Endothelial cell of umbilical vein (primary cell): Measurements from ENCODE around the gene GLDC. TPM values are rescaled to one million over a fixed set of nuclear protein-coding genes. Genes with fewer than 3 reads are reported as not detected.

Source experiments
- BruUV-seq: library from RNA; stranded (reverse); fragments of 400-500 nt; replicated peaks from 2 replicates; lab custom pipeline; 2021; lab: Mats Ljungman, UMichigan
- CTCF ChIA-PET: fragments of 300-600, 350-600 bp; sonication (Branson Sonifier 250); formaldehyde crosslinking; loops from one replicate; lab custom pipeline; 2021; ENCODE audit warnings: antibody characterized with exemption, inconsistent platforms; lab: Charles Lee
- POLR2A ChIA-PET: fragments of 300-600, 350-600 bp; sonication (Branson Sonifier 250); formaldehyde crosslinking; loops from one replicate; lab custom pipeline; 2021; ENCODE audit warnings: antibody characterized with exemption, inconsistent platforms; lab: Charles Lee
- DNase-seq: peaks from one replicate; pipeline ENCODE4 v3.0.0-alpha.2; 2011; ENCODE audit warnings: low read depth, low spot score
- FAIRE-seq: peaks from 2 replicates; lab custom pipeline; 2011; peaks lifted over from hg19 to GRCh38; lab: Jason Lieb, UNC
- H2AFZ ChIP-seq: 2 replicates; pipeline ENCODE4 v1.6.0; 2012; ENCODE audit warnings: low read depth, low read length, control low read depth, inconsistent platforms
- H3K27ac ChIP-seq: 2 replicates; pipeline ENCODE4 v1.5.1; 2011; ENCODE audit warnings: low read depth, mild to moderate bottlenecking, control low read depth, low read length, moderate library complexity; ENCODE audit not compliant: insufficient read depth
- H3K27me3 ChIP-seq, 2 experiments: 2 replicates each; pipeline versions ENCODE4 v1.6.0 to v1.6.1; 2011; ENCODE audit warnings: low read length in 2 of 2, mixed read lengths in 1 of 2; ENCODE audit not compliant: control insufficient read depth in 2 of 2, insufficient read depth in 2 of 2
- H3K36me3 ChIP-seq, 2 experiments: 2 replicates in 1 of 2; 3 replicates in 1 of 2; pipeline ENCODE4 v1.5.1; 2011; ENCODE audit warnings: low read length in 2 of 2, mild to moderate bottlenecking in 1 of 2, moderate library complexity in 1 of 2; ENCODE audit not compliant: control insufficient read depth in 2 of 2, insufficient read depth in 2 of 2; ENCODE audit errors: extremely low read depth in 1 of 2
- H3K4me1 ChIP-seq: 3 replicates; pipeline ENCODE4 v1.5.1; 2011; ENCODE audit warnings: mild to moderate bottlenecking, low read length; ENCODE audit not compliant: control insufficient read depth, insufficient read depth; ENCODE audit errors: extremely low read depth
- H3K4me2 ChIP-seq: 2 replicates; pipeline ENCODE4 v1.6.1; 2011; ENCODE audit warnings: low read length, control low read depth, mixed read lengths; ENCODE audit not compliant: insufficient read depth
- H3K4me3 ChIP-seq, 3 experiments: fragments of 200-600 bp in 1 of 3; sonication (generic), shearing (Covaris generic) in 1 of 3; replicated peaks in 1 of 3; 2 replicates each; pipeline ENCODE4 v1.5.1; 2011 to 2016; ENCODE audit warnings: control low read depth in 3 of 3, low read length in 3 of 3, mild to moderate bottlenecking in 2 of 3, inconsistent platforms in 1 of 3, low read depth in 1 of 3, moderate library complexity in 1 of 3; ENCODE audit not compliant: insufficient read depth in 1 of 3
- H3K79me2 ChIP-seq: 2 replicates; pipeline ENCODE4 v1.6.0; 2012; ENCODE audit warnings: low read length, inconsistent platforms; ENCODE audit not compliant: control insufficient read depth, insufficient read depth
- H3K9ac ChIP-seq: replicated peaks from 2 replicates; pipeline ENCODE3; 2011; ENCODE audit warnings: low read length, control low read depth; ENCODE audit not compliant: insufficient read depth; ENCODE audit errors: extremely low read depth
- H3K9me1 ChIP-seq: replicated peaks from 3 replicates; pipeline ENCODE4 v1.6.0; 2011; ENCODE audit warnings: mild to moderate bottlenecking, low read length; ENCODE audit not compliant: control insufficient read depth, insufficient read depth; ENCODE audit errors: extremely low read depth
- H3K9me3 ChIP-seq: replicated peaks from 2 replicates; pipeline ENCODE4 v1.5.1; 2012; ENCODE audit warnings: low read length, inconsistent platforms; ENCODE audit not compliant: control insufficient read depth, insufficient read depth
- H4K20me1 ChIP-seq: replicated peaks from 2 replicates; pipeline ENCODE3; 2011; ENCODE audit warnings: mild to moderate bottlenecking, low read length; ENCODE audit not compliant: control insufficient read depth, insufficient read depth; ENCODE audit errors: extremely low read depth
- CTCF ChIP-seq, 2 donors: IDR thresholded peaks; 1 replicate in 1 of 2; 2 replicates in 1 of 2; pipeline ENCODE4 v1.5.1; 2011; ENCODE audit warnings: low read length in 2 of 2, mild to moderate bottlenecking in 2 of 2, moderate library complexity in 2 of 2, control low read depth in 1 of 2, inconsistent platforms in 1 of 2, low read depth in 1 of 2; ENCODE audit not compliant: insufficient read depth in 1 of 2; ENCODE audit errors: extremely low read depth in 1 of 2
- EZH2 ChIP-seq: IDR thresholded peaks from 2 replicates; pipeline ENCODE4 v1.6.1; 2012; ENCODE audit warnings: borderline replicate concordance, low read depth, mild to moderate bottlenecking, moderate library complexity, low read length, inconsistent platforms; ENCODE audit not compliant: severe bottlenecking
- FOS ChIP-seq: IDR thresholded peaks from 2 replicates; pipeline ENCODE4 v1.6.1; 2011; ENCODE audit warnings: mild to moderate bottlenecking, low read length, moderate library complexity, borderline replicate concordance; ENCODE audit not compliant: insufficient read depth
- GATA2 ChIP-seq: IDR thresholded peaks from 2 replicates; pipeline ENCODE4 v1.7.0; 2011; ENCODE audit warnings: low read depth, mild to moderate bottlenecking, moderate library complexity, mixed read lengths, low read length; ENCODE audit not compliant: insufficient read length, insufficient read depth
- JUN ChIP-seq: IDR thresholded peaks from 2 replicates; pipeline ENCODE4 v1.6.1; 2011; ENCODE audit warnings: borderline replicate concordance, low read depth; ENCODE audit not compliant: insufficient read length, insufficient read depth
- MAX ChIP-seq: IDR thresholded peaks from 2 replicates; pipeline ENCODE4 v1.6.1; 2011; ENCODE audit not compliant: insufficient read depth, insufficient read length
- MYC ChIP-seq: IDR thresholded peaks from one replicate; pipeline ENCODE4 v1.6.1; 2011; ENCODE audit warnings: mild to moderate bottlenecking, low read depth, low read length
- POLR2A ChIP-seq: IDR thresholded peaks from 2 replicates; pipeline ENCODE4 v1.6.1; 2012; ENCODE audit warnings: low read depth, mild to moderate bottlenecking, control low read depth, low read length
- POLR2AphosphoS5 ChIP-seq: IDR thresholded peaks from 2 replicates; pipeline ENCODE4 v1.6.1; 2012; ENCODE audit warnings: low read depth, mild to moderate bottlenecking, control low read depth, low read length, moderate library complexity; ENCODE audit not compliant: insufficient read depth
- dilution Hi-C: fragments of 300-500 bp; cut with MboI; formaldehyde crosslinking; loops from one replicate; pipeline ENCODE4 v1.15.0; 2019; ENCODE audit warnings: low sequenced_read_pairs; ENCODE audit not compliant: extremely low pct_ligation_motif_present
- intact Hi-C: fragments of 100-400 bp; cut with micrococcal nuclease; formaldehyde crosslinking; loops from one replicate; pipeline ENCODE4 v1.10.0; 2022
- polyA plus RNA-seq, 4 experiments: library from polyadenylated mRNA; depleted of rRNA in 3 of 4; stranded (reverse) in 3 of 4; unstranded in 1 of 4; fragments of >200 nt; gene quantifications; 2 replicates each; pipeline versions ENCODE4 v1.2.1 to v1.2.3, GENCODE V29; 2011 to 2012; ENCODE audit warnings: missing spikeins in 1 of 4
- total RNA-seq: library from RNA; stranded (reverse); gene quantifications from 2 replicates; pipeline ENCODE4 v1.2.3, GENCODE V29; 2021

GLDC gene
- total and polyA plus RNA-seq, 2 donors (not counting 3 experiments of a cell fraction or from before 2014, with no cell fraction given) = 1.8 to 2.6 TPM

GRCh38 chr9:6675268-6675667, 29.7 kb upstream of the GLDC start:
- no peak overlapping the region for H3K4me2 ChIP-seq
- CTCF ChIA-PET = no interaction called here
- no peak for TF ChIP-seq JUN
- TF ChIP-seq POLR2AphosphoS5 = no peak
- no peak for TF ChIP-seq GATA2
- no peak for TF ChIP-seq POLR2A
- no peak for TF ChIP-seq MAX
- TF ChIP-seq MYC = no peak
- TF ChIP-seq CTCF (IDR thresholded peaks at IDR 0.05; ENCODE audit: extremely low read depth in 1 of 2, insufficient read depth in 1 of 2, low read depth in 1 of 2, low read length in 2 of 2) = no peak
- no peak for TF ChIP-seq FOS
- no peak for TF ChIP-seq EZH2
- dilution Hi-C loops (no loop called here), intact Hi-C loops (no loop called here)
- no peak overlapping the region for H3K4me3 ChIP-seq
- no peaks in the 10 kb centered on the region for H3K79me2 ChIP-seq
- H3K27ac ChIP-seq = no peak overlapping the region
- no peak overlapping the region for H3K9ac ChIP-seq
- no peaks in the 10 kb centered on the region for H3K9me3 ChIP-seq
- POLR2A ChIA-PET = no interaction called here
- H4K20me1 ChIP-seq = no peaks in the 10 kb centered on the region
- H3K36me3 ChIP-seq = no peaks in the 10 kb centered on the region
- no peaks in the 10 kb centered on the region for H3K4me1 ChIP-seq
- H3K9me1 ChIP-seq = no peaks in the 10 kb centered on the region
- no peaks in the 10 kb centered on the region for H3K27me3 ChIP-seq
- DNase-seq (no peak), FAIRE-seq (no peak)
- H2AFZ ChIP-seq = no peak overlapping the region
- no TSS peak for BruUV-seq
